D721Med (cell line): ENCODE data around the gene VPS37B.

Experiments
- DNase-seq: peaks from one replicate; pipeline ENCODE4 v3.0.0; 2011; ENCODE audit warnings: low spot score; ENCODE audit not compliant: insufficient read length
- FAIRE-seq: peaks from 2 replicates; lab custom pipeline; 2011; peaks lifted over from hg19 to GRCh38; lab: Jason Lieb, UNC
- TF ChIP-seq, protein P1 (sequence below): IDR thresholded peaks from 2 replicates; pipeline ENCODE4 v1.5.1; 2012; ENCODE audit warnings: mild to moderate bottlenecking, control low read depth; ENCODE audit not compliant: insufficient read depth; ENCODE audit errors: missing control alignments

Gene VPS37B

GRCh38 chr12:122868471-122869177 lies 27.3 kb downstream of the VPS37B start:
- TF ChIP-seq, protein P1, sequence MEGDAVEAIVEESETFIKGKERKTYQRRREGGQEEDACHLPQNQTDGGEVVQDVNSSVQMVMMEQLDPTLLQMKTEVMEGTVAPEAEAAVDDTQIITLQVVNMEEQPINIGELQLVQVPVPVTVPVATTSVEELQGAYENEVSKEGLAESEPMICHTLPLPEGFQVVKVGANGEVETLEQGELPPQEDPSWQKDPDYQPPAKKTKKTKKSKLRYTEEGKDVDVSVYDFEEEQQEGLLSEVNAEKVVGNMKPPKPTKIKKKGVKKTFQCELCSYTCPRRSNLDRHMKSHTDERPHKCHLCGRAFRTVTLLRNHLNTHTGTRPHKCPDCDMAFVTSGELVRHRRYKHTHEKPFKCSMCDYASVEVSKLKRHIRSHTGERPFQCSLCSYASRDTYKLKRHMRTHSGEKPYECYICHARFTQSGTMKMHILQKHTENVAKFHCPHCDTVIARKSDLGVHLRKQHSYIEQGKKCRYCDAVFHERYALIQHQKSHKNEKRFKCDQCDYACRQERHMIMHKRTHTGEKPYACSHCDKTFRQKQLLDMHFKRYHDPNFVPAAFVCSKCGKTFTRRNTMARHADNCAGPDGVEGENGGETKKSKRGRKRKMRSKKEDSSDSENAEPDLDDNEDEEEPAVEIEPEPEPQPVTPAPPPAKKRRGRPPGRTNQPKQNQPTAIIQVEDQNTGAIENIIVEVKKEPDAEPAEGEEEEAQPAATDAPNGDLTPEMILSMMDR: no peak
- DNase-seq (no peak), FAIRE-seq (no peak)

DNA sequence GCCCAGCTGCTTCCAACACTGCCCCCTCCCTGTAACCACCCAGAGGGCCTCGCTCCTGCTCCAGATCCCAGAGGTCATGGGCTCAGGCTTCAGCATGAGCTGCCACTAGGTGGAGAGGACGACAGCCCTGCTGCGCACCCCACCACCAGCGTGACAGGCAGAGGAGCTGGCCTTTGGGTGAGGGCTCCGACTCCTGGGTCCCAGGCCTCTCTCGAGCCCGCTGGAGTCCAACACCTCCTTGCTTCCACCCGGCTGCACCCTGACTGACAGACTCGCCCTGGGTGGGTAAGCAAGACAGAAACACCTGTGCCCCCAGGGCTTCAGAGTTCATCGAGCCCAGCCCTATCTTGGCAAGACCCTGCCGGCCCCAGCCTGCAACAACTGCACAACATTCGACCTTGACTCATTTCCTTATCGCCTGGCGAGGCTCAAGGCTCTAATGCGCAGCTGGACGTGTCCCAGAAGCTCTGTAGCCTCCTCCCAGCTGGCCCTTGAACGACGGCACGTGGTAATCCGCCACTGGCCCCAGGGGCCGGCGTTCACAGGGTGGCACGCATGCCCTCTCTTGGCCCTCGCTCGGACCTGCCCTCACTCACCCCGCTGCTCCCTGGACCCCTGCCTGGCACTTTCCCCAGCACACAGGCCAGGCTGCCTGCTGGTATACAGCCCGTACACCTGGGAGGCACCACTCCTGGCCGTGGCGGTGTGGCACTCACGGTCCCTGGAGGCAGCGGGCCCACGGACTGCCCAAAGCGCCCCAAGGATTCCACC lies 28.0 kb downstream of the VPS37B start:
- TF ChIP-seq, protein P1: peak; percentile 27
- DNase-seq (no peak), FAIRE-seq (no peak)

GRCh38 chr12:122866950-122867607 lies 28.8 kb downstream of the VPS37B start:
- DNase-seq: no peak
- FAIRE-seq: no peak
- TF ChIP-seq, protein P1: no peak

DNA sequence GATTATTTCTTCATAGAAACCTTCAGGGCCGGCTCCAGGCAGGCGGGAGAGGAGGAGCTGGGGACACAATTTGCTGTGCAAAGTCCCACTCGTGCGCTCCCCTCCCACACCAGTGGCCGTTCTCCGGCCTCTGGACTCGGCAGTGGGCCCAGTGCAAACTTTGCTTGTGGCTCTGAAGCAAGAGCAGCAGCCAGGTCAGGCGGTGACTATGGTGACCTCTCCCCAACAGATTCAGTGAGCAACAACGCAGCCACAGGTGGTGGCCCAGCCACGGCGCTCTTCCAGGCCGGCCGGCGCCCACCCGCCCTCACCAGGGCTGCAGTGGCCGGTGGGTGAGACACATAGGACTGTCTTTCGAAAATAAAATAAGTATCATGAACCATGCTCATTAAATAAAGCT lies 29.5 kb downstream of the VPS37B start:
- FAIRE-seq: no peak
- TF ChIP-seq, protein P1: no peak
- no peak for DNase-seq

DNA sequence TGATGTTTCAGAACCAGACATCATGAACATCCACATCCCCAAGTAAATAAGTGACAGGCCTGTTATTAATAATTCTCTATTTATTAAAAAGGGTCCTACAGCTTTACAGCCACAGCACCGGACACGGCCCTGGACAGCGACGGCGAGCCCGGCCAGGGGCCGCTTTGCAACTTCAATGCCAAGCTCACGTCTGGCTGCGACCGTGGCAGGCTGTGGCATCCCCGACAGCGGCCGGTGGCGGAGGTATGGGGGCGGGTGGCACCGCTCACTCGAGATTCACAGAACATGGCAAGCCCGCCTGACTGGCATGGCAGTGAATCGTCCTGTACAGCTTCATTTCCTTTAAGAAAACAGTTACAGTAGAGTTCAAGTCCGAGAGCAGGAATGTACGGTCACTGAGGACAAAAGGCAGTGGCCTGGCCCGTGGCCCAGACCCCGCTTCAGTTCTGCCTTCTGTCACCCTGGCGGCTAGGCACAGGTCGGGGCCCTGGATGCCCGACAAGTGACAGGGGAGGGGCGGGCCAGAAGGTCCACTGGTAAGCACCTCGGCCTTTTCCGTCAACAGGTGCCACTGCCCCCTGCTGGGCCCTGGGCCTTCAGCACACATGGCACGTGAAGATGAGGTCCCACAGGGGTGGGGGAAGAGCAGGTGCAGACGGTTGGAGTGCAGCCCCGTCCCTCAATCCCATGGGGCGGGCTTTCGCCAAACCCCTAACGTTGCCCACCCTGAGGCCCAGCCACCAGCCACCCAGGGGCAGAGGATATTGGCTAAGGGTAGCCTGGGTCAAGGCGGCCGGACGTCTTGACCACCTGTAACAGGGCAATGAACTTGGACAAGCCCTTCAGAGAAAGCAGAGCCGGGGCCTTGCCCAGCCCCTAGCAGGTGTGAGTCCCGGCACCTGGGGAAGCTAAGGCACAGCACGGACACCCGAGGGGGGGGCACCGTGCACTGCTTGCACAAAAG lies 30.4 kb downstream of the VPS37B start:
- DNase-seq: no peak
- FAIRE-seq: no peak
- TF ChIP-seq, protein P1: peak; percentile 15

DNA sequence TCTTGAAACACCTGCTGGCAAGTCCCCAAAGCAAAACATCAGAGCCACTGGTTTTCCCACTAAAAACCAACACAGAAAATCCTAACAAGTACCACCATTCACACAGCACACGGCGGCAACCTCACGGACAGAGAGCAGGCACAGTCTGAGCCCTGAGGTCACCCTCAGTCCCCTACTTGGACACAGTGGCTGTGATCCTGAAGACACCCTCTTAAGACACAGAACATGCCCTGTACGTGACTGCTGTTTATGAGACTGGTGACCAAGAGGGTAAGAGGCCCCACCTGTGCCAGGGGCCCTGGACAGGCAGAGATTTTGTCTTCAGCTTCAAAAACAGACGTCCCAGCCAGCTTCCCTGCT lies 31.1 kb downstream of the VPS37B start:
- TF ChIP-seq, protein P1: no peak
- DNase-seq (no peak), FAIRE-seq (no peak)
